Fibroblast of lung (primary cell): ENCODE results near the gene HRAS.

ENCODE experiments used
- CTCF ChIP-seq, 2 donors: IDR thresholded peaks in 1 of 2; conservative IDR thresholded peaks in 1 of 2; 1 replicate in 1 of 2; 2 replicates in 1 of 2; pipeline ENCODE4 v1.5.1; 2011 to 2012; ENCODE audit warnings: low read length in 2 of 2, control low read depth in 1 of 2, inconsistent platforms in 1 of 2, low read depth in 1 of 2, mild to moderate bottlenecking in 1 of 2
- EZH2 ChIP-seq: IDR thresholded peaks from 2 replicates; pipeline ENCODE4 v1.5.1; 2012; ENCODE audit warnings: low read length, control low read depth, mild to moderate bottlenecking; ENCODE audit errors: missing control alignments

- TF ChIP-seq CTCF (conservative IDR thresholded peaks at IDR 0.05 in 1 of 2, IDR thresholded peaks at IDR 0.05 in 1 of 2; ENCODE audit: low read depth in 1 of 2, low read length in 2 of 2): no peak
- TF ChIP-seq EZH2: no peak
These were observed 1.6 kb downstream of the HRAS start for GRCh38 chr11:533586-534395.
